HG03066 (cell line): ENCODE data around the gene MEF2C.

Experiments used
- ATAC-seq: cut with Tn5 transposase; IDR thresholded peaks from one replicate; pipeline ENCODE4 v1.9.1; 2021; ENCODE audit warnings: low read depth; ENCODE audit not compliant: unreplicated experiment

MEF2C gene

DNA sequence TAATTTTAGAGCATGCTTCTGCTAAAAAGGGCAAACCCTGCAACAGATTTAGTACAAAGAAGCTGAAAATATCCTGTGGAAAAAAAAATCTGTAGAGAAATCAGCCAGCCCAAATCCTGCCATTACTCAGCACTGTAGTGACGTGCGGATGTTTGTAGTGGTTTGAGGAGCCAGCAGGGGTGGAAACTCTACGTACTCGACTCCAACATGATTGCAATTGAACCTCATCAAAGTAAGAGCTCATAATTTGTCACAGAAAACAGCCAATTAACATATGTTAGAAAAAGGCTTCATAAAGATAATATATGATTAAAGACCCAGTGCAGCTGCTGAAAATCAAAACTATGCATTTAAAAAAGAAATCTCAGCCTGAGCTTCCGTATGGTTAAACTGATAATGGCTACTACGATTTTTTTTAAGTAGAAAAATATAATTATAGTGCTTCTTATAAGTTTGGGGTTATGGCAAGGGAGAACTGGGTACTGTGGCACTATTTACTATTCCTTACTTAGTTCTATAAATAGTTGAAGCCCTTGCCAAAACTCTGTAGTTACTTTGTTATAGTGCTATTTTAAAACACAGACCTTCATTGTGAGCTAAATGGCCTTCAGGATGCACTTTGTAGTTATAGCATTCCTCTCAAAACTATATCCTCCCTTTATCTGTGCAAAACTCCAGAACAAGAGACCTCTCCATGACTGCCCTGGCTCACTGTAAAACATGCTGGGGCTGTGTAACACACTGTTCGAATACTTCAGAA is 49.4 kb downstream of the MEF2C start:
- ATAC-seq, result no peak

- ATAC-seq, result no peak
These were observed 51.2 kb downstream of the MEF2C start for GRCh38 chr5:88831816-88832215.

- no peak for ATAC-seq
These were observed 52.4 kb downstream of the MEF2C start for GRCh38 chr5:88830567-88830966.

- ATAC-seq, result no peak
These were observed 53.2 kb downstream of the MEF2C start for GRCh38 chr5:88829775-88830174.

DNA sequence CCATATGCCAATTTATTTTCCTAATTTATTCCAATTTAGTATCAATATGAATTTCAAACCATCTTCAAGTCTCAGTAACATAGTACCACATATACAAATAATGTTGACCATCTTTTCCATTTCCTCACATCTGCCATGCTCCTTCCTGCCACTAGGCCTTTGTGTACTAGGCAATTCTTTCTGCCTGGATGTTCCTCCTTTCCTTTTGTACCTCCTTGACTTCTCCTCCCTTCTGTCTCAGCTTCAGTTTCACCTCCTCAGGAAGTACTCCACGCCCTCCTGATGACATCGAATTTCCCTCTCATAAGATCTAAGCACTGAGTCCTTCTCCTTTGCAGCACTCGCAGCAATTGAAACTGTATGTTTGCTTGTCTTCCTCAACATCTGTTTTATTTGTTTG is 53.9 kb downstream of the MEF2C start:
- no peak for ATAC-seq

DNA sequence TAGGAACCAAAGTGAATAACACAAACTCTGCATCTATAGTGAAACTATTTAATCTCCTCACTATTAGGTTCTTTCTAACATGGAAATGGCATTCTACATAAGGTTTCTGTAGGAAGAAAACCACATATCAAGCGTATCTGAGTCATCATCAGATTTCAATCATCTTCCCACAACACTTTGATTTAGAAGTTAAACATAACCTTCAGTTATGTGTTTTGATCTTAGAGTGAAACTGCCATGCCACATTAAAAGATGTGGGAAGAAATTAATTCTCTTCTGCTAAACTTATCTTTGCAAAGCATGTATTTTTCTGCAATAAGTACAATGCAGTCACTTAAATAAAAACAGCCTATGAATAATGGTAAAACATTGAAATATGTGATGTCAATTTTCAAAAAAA is 55.0 kb downstream of the MEF2C start:
- ATAC-seq, result no peak

GRCh38 chr5:88826646-88827585 is 56.1 kb downstream of the MEF2C start:
- ATAC-seq, result peak; percentile 57

- no peak for ATAC-seq
These were observed 57.2 kb downstream of the MEF2C start for GRCh38 chr5:88825584-88826315.

- ATAC-seq, result no peak
These were observed 57.9 kb downstream of the MEF2C start for GRCh38 chr5:88824892-88825583.

DNA sequence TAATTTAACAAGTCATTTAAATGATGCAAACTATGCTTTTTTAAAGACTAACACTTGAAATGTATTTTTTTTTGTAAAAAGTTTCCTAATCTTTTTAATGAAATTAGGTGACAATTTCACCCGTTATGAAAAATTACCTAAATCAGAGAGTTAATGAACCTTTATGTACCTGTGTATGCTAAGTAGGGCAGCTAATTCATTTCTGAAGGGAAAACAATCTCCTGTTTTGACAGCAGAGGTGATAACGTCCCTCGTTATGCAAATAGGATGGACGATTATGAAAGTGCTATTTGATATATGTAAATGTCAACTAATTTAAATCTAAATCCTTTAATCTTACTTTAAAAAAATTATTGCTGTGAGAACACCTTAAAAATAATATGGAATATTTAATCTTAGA is 58.8 kb downstream of the MEF2C start:
- no peak for ATAC-seq

DNA sequence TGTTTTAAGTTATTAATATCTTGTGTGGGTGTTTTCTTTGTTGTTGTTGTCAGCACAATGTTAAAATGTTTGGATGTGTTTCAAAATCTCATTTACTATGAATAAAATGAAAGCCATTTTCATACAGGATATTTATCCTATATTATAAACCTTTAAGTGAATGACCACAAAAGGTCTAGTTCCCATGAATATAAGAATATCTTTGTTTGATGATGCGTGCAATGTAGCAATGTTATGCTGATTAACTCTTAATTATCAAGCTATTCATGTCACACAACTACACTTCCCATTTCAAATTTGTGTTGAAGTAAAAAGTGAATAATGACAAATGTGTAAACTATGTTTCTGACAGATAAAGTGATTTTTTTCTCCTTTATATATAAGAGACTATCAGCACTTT is 59.8 kb downstream of the MEF2C start:
- ATAC-seq, result no peak

DNA sequence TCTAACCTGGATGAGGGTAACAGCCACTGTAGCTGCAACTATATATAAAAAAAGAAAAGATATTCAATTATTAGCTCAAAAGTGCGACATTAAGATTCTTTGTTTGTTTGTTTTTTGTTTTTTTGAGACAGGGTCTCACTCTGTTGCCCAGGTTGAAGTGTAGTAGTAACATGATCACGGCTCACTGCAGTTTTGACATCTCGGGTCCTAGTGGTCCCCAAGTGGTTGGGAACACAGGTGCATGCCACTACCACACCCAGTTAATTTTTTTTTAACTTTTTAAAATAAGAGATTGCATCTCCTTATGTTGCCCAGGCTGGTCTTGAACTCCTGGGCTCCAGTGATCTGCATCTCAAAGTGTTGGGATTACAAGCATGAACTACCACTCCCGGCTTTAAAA is 61.8 kb downstream of the MEF2C start:
- ATAC-seq, result no peak

DNA sequence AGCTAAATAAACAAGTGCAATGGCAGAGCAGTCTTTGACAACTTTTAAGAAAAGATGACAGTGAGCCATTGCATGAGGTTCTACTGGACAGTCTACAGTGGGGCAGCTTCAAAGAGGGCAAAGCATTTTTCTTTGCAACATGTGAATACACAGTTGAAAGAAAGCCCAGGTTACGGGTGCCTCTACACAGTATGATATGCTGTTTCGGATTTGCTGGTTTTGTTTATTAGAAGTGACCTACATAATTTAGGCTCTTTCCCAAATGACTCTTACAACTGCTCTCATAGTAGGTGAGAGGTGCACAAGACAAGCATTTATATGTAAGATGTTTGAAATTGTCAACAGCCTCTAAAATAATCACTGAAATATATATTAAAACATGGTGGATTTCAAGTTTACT is 62.4 kb downstream of the MEF2C start:
- ATAC-seq, result no peak

DNA sequence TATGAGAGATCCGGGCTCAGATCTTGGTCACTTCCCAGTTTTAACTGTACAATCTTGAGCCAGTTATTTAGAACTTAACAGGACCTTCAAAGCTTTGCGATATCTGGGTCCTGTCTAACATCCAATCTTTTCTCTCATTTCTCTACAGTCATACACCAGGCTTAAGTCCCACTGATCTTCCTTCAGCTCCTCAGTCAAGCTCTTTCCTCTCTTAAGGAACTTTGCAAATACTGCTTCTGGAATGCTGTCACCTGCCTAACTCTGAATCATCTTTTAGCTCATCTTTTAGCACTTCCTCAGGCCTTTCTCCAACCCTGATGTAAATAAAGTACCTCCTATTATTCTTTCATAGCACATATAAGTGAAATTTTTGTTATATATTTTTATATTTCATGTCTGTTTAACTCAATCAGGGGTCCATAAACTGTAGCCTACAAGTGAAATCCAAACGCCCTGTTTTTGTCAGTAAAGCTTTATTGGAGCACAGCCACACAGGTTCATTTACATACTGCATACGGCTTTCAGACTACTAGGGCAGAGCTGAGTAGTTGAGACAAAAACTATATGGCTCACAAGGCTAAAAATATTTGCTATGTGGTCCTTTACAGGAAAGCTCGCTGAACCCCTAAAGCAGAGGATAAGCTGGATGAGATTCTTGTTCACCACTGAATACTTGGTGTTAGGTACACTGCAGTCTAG is 63.5 kb downstream of the MEF2C start:
- ATAC-seq, result no peak

DNA sequence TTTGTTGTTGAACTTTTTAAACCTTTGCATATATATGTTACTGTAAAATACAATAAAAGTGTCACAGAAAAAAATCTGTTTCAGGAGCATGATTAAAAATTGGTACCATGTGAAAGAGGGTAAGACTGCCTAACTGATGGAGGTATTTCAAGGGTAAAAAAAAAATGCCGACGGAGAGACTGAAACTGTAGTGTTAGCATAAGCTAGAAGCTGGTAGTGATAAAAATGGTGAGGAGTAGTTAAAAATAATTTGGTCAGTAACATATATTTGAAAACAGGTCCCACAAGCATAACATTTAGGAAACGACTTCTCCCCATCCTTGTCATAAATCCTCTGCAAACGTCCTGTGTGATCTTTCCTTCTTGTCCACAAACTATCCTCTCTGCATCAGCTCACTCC is 64.7 kb downstream of the MEF2C start:
- ATAC-seq, result no peak

DNA sequence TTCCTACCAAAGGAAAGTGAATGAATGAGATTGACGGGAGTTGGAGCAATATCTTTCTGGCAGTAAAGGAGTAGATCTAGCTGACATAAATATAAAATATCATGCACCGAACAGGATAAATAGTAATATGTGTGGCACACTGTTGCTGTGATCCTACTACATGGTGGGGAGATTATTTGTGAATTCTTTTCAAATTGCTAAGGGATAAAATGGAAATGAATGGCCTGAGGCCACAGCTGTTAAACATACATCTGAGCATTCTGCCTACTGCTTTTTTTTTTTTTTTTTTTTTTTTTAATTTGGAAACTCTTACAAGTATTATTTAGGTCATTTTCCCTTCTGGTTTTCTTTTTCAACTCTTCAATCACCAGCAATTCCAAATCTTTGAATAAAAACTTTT is 66.8 kb downstream of the MEF2C start:
- ATAC-seq, result no peak

- ATAC-seq, result no peak
These were observed 67.8 kb downstream of the MEF2C start for GRCh38 chr5:88815050-88815789.

- no peak for ATAC-seq
These were observed 69.0 kb downstream of the MEF2C start for GRCh38 chr5:88813805-88814575.

GRCh38 chr5:88813244-88813643 is 69.7 kb downstream of the MEF2C start:
- no peak for ATAC-seq
